IMR-90 (cell line): ENCODE measurements around the gene CAPN10. TPM values are rescaled to one million over a fixed set of nuclear protein-coding genes. Genes with fewer than 3 reads are reported as not detected.

Experiments
- ATAC-seq: fragments of 200-7000 bp; cut with Tn5 transposase; 2 replicates; pipeline ENCODE4 v1.9.1; 2020; ENCODE audit warnings: low read depth, mild to moderate bottlenecking, moderate library complexity
- BruUV-seq: library from RNA; stranded (reverse); fragments of 400-500 nt; replicated peaks from 2 replicates; lab custom pipeline; 2021; lab: Mats Ljungman, UMichigan
- CTCF ChIA-PET: fragments of 300-600 bp; formaldehyde crosslinking; extraction: SDS; loops from one replicate; lab custom pipeline; 2021; ENCODE audit warnings: antibody characterized with exemption; lab: Yijun Ruan, JAX
- POLR2A ChIA-PET: fragments of 300-600 bp; sonication (Branson Sonifier 250); formaldehyde crosslinking; loops from one replicate; lab custom pipeline; 2022; ENCODE audit warnings: antibody characterized with exemption; ENCODE audit not compliant: unreplicated experiment; lab: Charles Lee
- DNase-seq: peaks from one replicate; pipeline ENCODE4 v3.0.0; 2013
- H2AFZ ChIP-seq: replicated peaks from 2 replicates; pipeline ENCODE3; 2013; ENCODE audit warnings: low read length, mild to moderate bottlenecking; ENCODE audit not compliant: poor library complexity
- H2AK5ac ChIP-seq: 2 replicates; pipeline ENCODE4 v1.6.1; 2013; ENCODE audit warnings: low read depth, low read length, inconsistent platforms
- H2AK9ac ChIP-seq: replicated peaks from 2 replicates; pipeline ENCODE3; 2013; ENCODE audit warnings: mild to moderate bottlenecking, low read depth, low read length, moderate library complexity; ENCODE audit not compliant: poor library complexity
- H2BK120ac ChIP-seq: 2 replicates; pipeline ENCODE4 v1.6.1; 2013; ENCODE audit warnings: low read depth, low read length, inconsistent platforms
- H2BK15ac ChIP-seq: 3 replicates; pipeline ENCODE4 v1.6.1; 2013; ENCODE audit warnings: low read depth, low read length, inconsistent platforms
- H2BK20ac ChIP-seq: 2 replicates; pipeline ENCODE4 v1.6.1; 2013; ENCODE audit warnings: low read depth, mild to moderate bottlenecking, inconsistent platforms, low read length, moderate library complexity
- H2BK5ac ChIP-seq: 2 replicates; pipeline ENCODE4 v1.6.1; 2013; ENCODE audit warnings: mild to moderate bottlenecking, low read depth, low read length, inconsistent platforms; ENCODE audit not compliant: poor library complexity, severe bottlenecking
- H3K14ac ChIP-seq: replicated peaks from 2 replicates; pipeline ENCODE4 v1.6.1; 2013; ENCODE audit warnings: low read depth, low read length, inconsistent platforms
- H3K18ac ChIP-seq: 2 replicates; pipeline ENCODE4 v1.6.1; 2013; ENCODE audit warnings: low read depth, low read length, control low read depth
- H3K23ac ChIP-seq: 2 replicates; pipeline ENCODE4 v1.6.1; 2013; ENCODE audit warnings: low read depth, low read length, inconsistent platforms
- H3K27ac ChIP-seq: 2 replicates; pipeline ENCODE4 v1.5.1; 2013; ENCODE audit warnings: mild to moderate bottlenecking, control low read depth, low read length; ENCODE audit not compliant: insufficient read depth
- H3K27me3 ChIP-seq: 2 replicates; pipeline ENCODE4 v1.6.1; 2013; ENCODE audit warnings: low read length; ENCODE audit not compliant: control insufficient read depth, insufficient read depth
- H3K36me3 ChIP-seq: 2 replicates; pipeline ENCODE4 v1.6.1; 2013; ENCODE audit warnings: low read length, mixed read lengths; ENCODE audit not compliant: control insufficient read depth, insufficient read depth
- H3K4ac ChIP-seq: 2 replicates; pipeline ENCODE4 v1.6.1; 2013; ENCODE audit warnings: low read depth, low read length, inconsistent platforms
- H3K4me1 ChIP-seq: 2 replicates; pipeline ENCODE4 v1.6.1; 2013; ENCODE audit warnings: low read length, mixed read lengths; ENCODE audit not compliant: control insufficient read depth, insufficient read depth
- H3K4me2 ChIP-seq: 2 replicates; pipeline ENCODE4 v1.6.1; 2013; ENCODE audit warnings: low read depth, mild to moderate bottlenecking, control low read depth, low read length, moderate library complexity
- H3K4me3 ChIP-seq: 2 replicates; pipeline ENCODE4 v1.5.1; 2013; ENCODE audit warnings: low read depth, mild to moderate bottlenecking, control low read depth, low read length, moderate library complexity; ENCODE audit not compliant: insufficient read depth
- H3K56ac ChIP-seq: 2 replicates; pipeline ENCODE4 v1.6.1; 2013; ENCODE audit warnings: low read length, inconsistent platforms; ENCODE audit not compliant: insufficient read depth; ENCODE audit errors: extremely low read depth
- H3K79me1 ChIP-seq, 2 experiments: 2 replicates each; pipeline ENCODE4 v1.6.1; 2013; ENCODE audit warnings: low read length in 2 of 2, inconsistent platforms in 1 of 2, low read depth in 1 of 2
- H3K9ac ChIP-seq: 2 replicates; pipeline ENCODE4 v1.6.1; 2013; ENCODE audit warnings: low read depth, low read length, control low read depth
- H3K9me1 ChIP-seq: 2 replicates; pipeline ENCODE4 v1.6.1; 2013; ENCODE audit warnings: low read length, inconsistent platforms; ENCODE audit not compliant: insufficient read depth
- H3K9me3 ChIP-seq: 2 replicates; pipeline ENCODE4 v1.6.1; 2013; ENCODE audit warnings: low read length; ENCODE audit not compliant: control insufficient read depth, insufficient read depth
- H4K20me1 ChIP-seq: 2 replicates; pipeline ENCODE4 v1.6.1; 2013; ENCODE audit warnings: low read length, inconsistent platforms; ENCODE audit not compliant: insufficient read depth
- H4K5ac ChIP-seq: 2 replicates; pipeline ENCODE4 v1.6.1; 2013; ENCODE audit warnings: mild to moderate bottlenecking, low read depth, low read length, control low read depth
- H4K8ac ChIP-seq, 2 experiments: 2 replicates each; pipeline ENCODE4 v1.6.1; 2013; ENCODE audit warnings: low read depth in 2 of 2, low read length in 2 of 2, control low read depth in 1 of 2, inconsistent platforms in 1 of 2
- H4K91ac ChIP-seq: 2 replicates; pipeline ENCODE4 v1.6.1; 2013; ENCODE audit warnings: low read depth, low read length, inconsistent platforms; ENCODE audit not compliant: insufficient read depth
- BHLHE40 ChIP-seq: fragments of 150-350 bp; IDR thresholded peaks from 2 replicates; pipeline ENCODE4 v1.6.1; 2016; ENCODE audit warnings: mild to moderate bottlenecking, low read depth, low read length
- CEBPB ChIP-seq: IDR thresholded peaks from 2 replicates; pipeline ENCODE4 v1.6.1; 2012; ENCODE audit warnings: low read depth, low read length, improper control_type of control experiment
- CHD1 ChIP-seq: IDR thresholded peaks from 2 replicates; pipeline ENCODE4 v1.6.1; 2012; ENCODE audit warnings: low read depth, low read length, improper control_type of control experiment
- CTCF ChIP-seq: conservative IDR thresholded peaks from 2 replicates; pipeline ENCODE4 v1.5.1; 2012; ENCODE audit warnings: mild to moderate bottlenecking, low read depth, low read length, improper control_type of control experiment
- ELK1 ChIP-seq: fragments of 150-350 bp; IDR thresholded peaks from 2 replicates; pipeline ENCODE4 v1.6.1; 2016; ENCODE audit warnings: low read depth, mild to moderate bottlenecking, low read length, moderate library complexity, borderline replicate concordance
- FOS ChIP-seq: fragments of 150-350 bp; IDR thresholded peaks from 2 replicates; pipeline ENCODE4 v1.6.1; 2016; ENCODE audit warnings: low read depth, low read length
- MAFK ChIP-seq: IDR thresholded peaks from 2 replicates; pipeline ENCODE4 v1.6.1; 2012; ENCODE audit warnings: low read depth, low read length, improper control_type of control experiment
- MAZ ChIP-seq: IDR thresholded peaks from 2 replicates; pipeline ENCODE4 v1.6.1; 2012; ENCODE audit warnings: low read depth, mild to moderate bottlenecking, low read length, improper control_type of control experiment, moderate library complexity, borderline replicate concordance
- MXI1 ChIP-seq: IDR thresholded peaks from 2 replicates; pipeline ENCODE4 v1.6.1; 2012; ENCODE audit warnings: low read depth, mild to moderate bottlenecking, low read length, moderate library complexity, borderline replicate concordance
- NFE2L2 ChIP-seq: fragments of 150-350 bp; IDR thresholded peaks from 2 replicates; pipeline ENCODE4 v1.6.1; 2016; ENCODE audit warnings: low read depth, mild to moderate bottlenecking, low read length
- POLR2A ChIP-seq: IDR thresholded peaks from 2 replicates; pipeline ENCODE4 v1.6.1; 2012; ENCODE audit warnings: mild to moderate bottlenecking, low read depth, low read length
- RAD21 ChIP-seq: IDR thresholded peaks from 2 replicates; pipeline ENCODE4 v1.6.1; 2012; ENCODE audit warnings: low read length, improper control_type of control experiment
- RCOR1 ChIP-seq: IDR thresholded peaks from 2 replicates; pipeline ENCODE4 v1.6.1; 2012; ENCODE audit warnings: mild to moderate bottlenecking, low read length, improper control_type of control experiment; ENCODE audit not compliant: insufficient replicate concordance
- RFX5 ChIP-seq: IDR thresholded peaks from 2 replicates; pipeline ENCODE4 v1.8.0; 2012; ENCODE audit warnings: low read depth, mild to moderate bottlenecking, low read length, moderate library complexity
- SMC3 ChIP-seq: fragments of 150-350 bp; IDR thresholded peaks from 2 replicates; pipeline ENCODE4 v1.6.1; 2016; ENCODE audit warnings: low read depth, mild to moderate bottlenecking, antibody characterized with exemption, low read length, moderate library complexity
- USF2 ChIP-seq: fragments of 150-350 bp; IDR thresholded peaks from 2 replicates; pipeline ENCODE4 v1.6.1; 2017; ENCODE audit warnings: mild to moderate bottlenecking, antibody characterized with exemption, low read length, low read depth
- WGBS, 2 experiments: methylation state at CpG; one replicate each; pipeline versions ENCODE4 v1.1.5 to v1.1.7; 2013; ENCODE audit warnings: missing lambda C conversion rate in 2 of 2; ENCODE audit not compliant: insufficient read length in 1 of 2; ENCODE audit errors: extremely low coverage in 2 of 2; 5-methylcytosine and 5-hydroxymethylcytosine counted together
- dilution Hi-C: fragments of 300-500 bp; cut with HindIII; formaldehyde crosslinking; loops from one replicate; pipeline ENCODE4 v1.14.3; 2018; ENCODE audit warnings: low sequenced_read_pairs; ENCODE audit not compliant: unreplicated experiment
- in situ Hi-C: fragments of 300-500 bp; cut with MboI; formaldehyde crosslinking; loops from 3 replicates; pipeline ENCODE4 v1.14.3; 2019; ENCODE audit warnings: low sequenced_read_pairs, inconsistent platforms, mixed read lengths
- intact Hi-C: fragments of 100-400 bp; cut with micrococcal nuclease; formaldehyde crosslinking; loops from 2 replicates; pipeline ENCODE4 v1.10.0; 2022
- polyA plus RNA-seq, 3 experiments: library from polyadenylated mRNA; depleted of rRNA; stranded (reverse); fragments of >200 nt; gene quantifications; 2 replicates each; pipeline ENCODE4 v1.2.3, GENCODE V29; 2012; ENCODE audit warnings: low replicate concordance in 1 of 3
- total RNA-seq: library from RNA; depleted of rRNA; stranded (reverse); fragments of >200 nt; gene quantifications from 2 replicates; pipeline ENCODE4 v1.2.3, GENCODE V29; 2012

The CAPN10 gene
- total and polyA plus RNA-seq, 2 of the 4 experiments (the other 2 are of a cell fraction), result 6.3 to 20.9 TPM

- Histone ChIP-seq H3K18ac (no peak overlapping the region), H4K5ac (no peak overlapping the region), H3K27ac (no peak overlapping the region), H4K8ac (no peak overlapping the region), H3K4me1 (no peaks in the 10 kb centered on the region), H2BK15ac (no peak overlapping the region), H2BK5ac (no peak overlapping the region), H3K4ac (no peak overlapping the region), H3K4me2 (no peak overlapping the region), H3K9ac (no peak overlapping the region), H4K20me1 (no peaks in the 10 kb centered on the region), H2AK5ac (no peak overlapping the region), H3K79me1 (no peaks in the 10 kb centered on the region), H3K14ac (no peak overlapping the region), H3K23ac (no peak overlapping the region), H2AFZ (no peak overlapping the region), H3K4me3 (no peak overlapping the region), H3K36me3 (no peaks in the 10 kb centered on the region), H2AK9ac (no peak overlapping the region), H3K56ac (no peak overlapping the region), H4K91ac (no peak overlapping the region), H3K27me3 (no peaks in the 10 kb centered on the region), H2BK20ac (no peak overlapping the region), H3K9me1 (no peaks in the 10 kb centered on the region), H2BK120ac (no peak overlapping the region), H3K9me3 (no peaks in the 10 kb centered on the region; the same call in none of the 2 replicates)
- CTCF ChIA-PET, result no interaction called here
- dilution Hi-C loops, result no loop called here
- no peak for DNase-seq
- TF ChIP-seq ELK1 (no peak), BHLHE40 (no peak), POLR2A (no peak), USF2 (no peak), MAFK (no peak), RCOR1 (no peak), CEBPB (no peak), MXI1 (no peak), CHD1 (no peak), FOS (no peak), RAD21 (no peak), MAZ (no peak), CTCF (no peak), NFE2L2 (no peak), SMC3 (no peak), RFX5 (no peak)
- no TSS peak for BruUV-seq
- in situ Hi-C loops, result no loop called here
- intact Hi-C loops, result no loop called here
- WGBS, 2 experiments, result no CpG with 5 or more reads among the region's 13 CpGs
- no peak for ATAC-seq
- POLR2A ChIA-PET, result no interaction called here
Observed at GRCh38 chr2:240620149-240620731, 33.7 kb downstream of the CAPN10 start.
